Measurements from ENCODE around the gene SGMS1.

The SGMS1 gene

GRCh38 chr10:50280049-50280841 lies 343.5 kb downstream of the SGMS1 start:
- no peak overlapping the region for H3K27ac ChIP-seq (ENCODE audit: low read depth, low read length)
- H4K20me1 ChIP-seq (ENCODE audit: control insufficient read depth, insufficient read depth, low read depth, low read length), result no peaks in the 10 kb centered on the region
- H3K9me2 ChIP-seq (replicated peaks; ENCODE audit: control insufficient read depth, low read length), result no peaks in the 10 kb centered on the region
- no peak for TF ChIP-seq EZH2phosphoT487 (IDR thresholded peaks at IDR 0.05; ENCODE audit: borderline replicate concordance, low read length)
- no peak for TF ChIP-seq CTCF (IDR thresholded peaks at IDR 0.05; ENCODE audit: low read depth, low read length, poor library complexity, severe bottlenecking)
- H3K36me3 ChIP-seq (ENCODE audit: control insufficient read depth, low read length), result no peaks in the 10 kb centered on the region
- no peaks in the 10 kb centered on the region for H3F3A ChIP-seq (ENCODE audit: control insufficient read depth, insufficient read depth)
- H3K9me3 ChIP-seq (ENCODE audit: control insufficient read depth, insufficient read depth, low read length), result no peaks in the 10 kb centered on the region
- H3K4me1 ChIP-seq (ENCODE audit: control insufficient read depth, low read length), result no peaks in the 10 kb centered on the region
- H3K79me2 ChIP-seq (ENCODE audit: control insufficient read depth, low read length), result no peaks in the 10 kb centered on the region
- no peak overlapping the region for H3K4me2 ChIP-seq (ENCODE audit: low read length)
- H3K27me3 ChIP-seq (ENCODE audit: control insufficient read depth, low read length), result peaks cover 13% of the 10 kb centered on the region
- no peak overlapping the region for H3K4me3 ChIP-seq (ENCODE audit: low read length)

GRCh38 chr10:50279489-50279888 lies 344.3 kb downstream of the SGMS1 start:
- Histone ChIP-seq H3K9me2 (replicated peaks; ENCODE audit: control insufficient read depth, low read length) (no peaks in the 10 kb centered on the region), H3K9me3 (ENCODE audit: control insufficient read depth, insufficient read depth, low read length) (no peaks in the 10 kb centered on the region), H4K20me1 (ENCODE audit: control insufficient read depth, insufficient read depth, low read depth, low read length) (no peaks in the 10 kb centered on the region), H3K27ac (ENCODE audit: low read depth, low read length) (no peak overlapping the region), H3K79me2 (ENCODE audit: control insufficient read depth, low read length) (no peaks in the 10 kb centered on the region), H3F3A (ENCODE audit: control insufficient read depth, insufficient read depth) (no peaks in the 10 kb centered on the region), H3K36me3 (ENCODE audit: control insufficient read depth, low read length) (no peaks in the 10 kb centered on the region), H3K4me3 (ENCODE audit: low read length) (no peak overlapping the region), H3K27me3 (ENCODE audit: control insufficient read depth, low read length) (peaks cover 13% of the 10 kb centered on the region), H3K4me1 (ENCODE audit: control insufficient read depth, low read length) (no peaks in the 10 kb centered on the region), H3K4me2 (ENCODE audit: low read length) (no peak overlapping the region)
- TF ChIP-seq EZH2phosphoT487 (IDR thresholded peaks at IDR 0.05; ENCODE audit: borderline replicate concordance, low read length) (no peak), CTCF (IDR thresholded peaks at IDR 0.05; ENCODE audit: low read depth, low read length, poor library complexity, severe bottlenecking) (no peak)

GRCh38 chr10:50275650-50276235 lies 348.0 kb downstream of the SGMS1 start:
- no peaks in the 10 kb centered on the region for H3K4me1 ChIP-seq (ENCODE audit: control insufficient read depth, low read length)
- H3K4me3 ChIP-seq (ENCODE audit: low read length), result no peak overlapping the region
- no peaks in the 10 kb centered on the region for H4K20me1 ChIP-seq (ENCODE audit: control insufficient read depth, insufficient read depth, low read depth, low read length)
- H3K9me3 ChIP-seq (ENCODE audit: control insufficient read depth, insufficient read depth, low read length), result no peaks in the 10 kb centered on the region
- H3K36me3 ChIP-seq (ENCODE audit: control insufficient read depth, low read length), result no peaks in the 10 kb centered on the region
- no peak overlapping the region for H3K4me2 ChIP-seq (ENCODE audit: low read length)
- peaks cover 20% of the 10 kb centered on the region for H3K27me3 ChIP-seq (ENCODE audit: control insufficient read depth, low read length)
- no peaks in the 10 kb centered on the region for H3K9me2 ChIP-seq (replicated peaks; ENCODE audit: control insufficient read depth, low read length)
- H3F3A ChIP-seq (ENCODE audit: control insufficient read depth, insufficient read depth), result no peaks in the 10 kb centered on the region
- H3K79me2 ChIP-seq (ENCODE audit: control insufficient read depth, low read length), result no peaks in the 10 kb centered on the region
- no peak overlapping the region for H3K27ac ChIP-seq (ENCODE audit: low read depth, low read length)
- TF ChIP-seq EZH2phosphoT487 (IDR thresholded peaks at IDR 0.05; ENCODE audit: borderline replicate concordance, low read length) (no peak), CTCF (IDR thresholded peaks at IDR 0.05; ENCODE audit: low read depth, low read length, poor library complexity, severe bottlenecking) (peak; percentile 69)

All from DOHH2 (cell line).